Breast epithelium (tissue), 3 donors: ENCODE measurements around the gene PHF24.

Experiments
- CTCF ChIP-seq, 3 donors: fragments of 450-650 bp; IDR thresholded peaks; one replicate each; pipeline ENCODE4 v1.5.1; 2016 to 2017; ENCODE audit warnings: antibody characterized with exemption in 3 of 3, mild to moderate bottlenecking in 3 of 3, moderate library complexity in 3 of 3
- POLR2A ChIP-seq: fragments of 450-650 bp; IDR thresholded peaks from one replicate; pipeline ENCODE4 v1.6.1; 2016; ENCODE audit warnings: antibody characterized with exemption, mild to moderate bottlenecking, moderate library complexity
- POLR2AphosphoS5 ChIP-seq, 3 donors: sonication (generic); formaldehyde crosslinking; IDR thresholded peaks; one replicate each; pipeline ENCODE4 v1.6.1; 2017; ENCODE audit warnings: antibody characterized with exemption in 3 of 3

- TF ChIP-seq POLR2A (no peak), POLR2AphosphoS5 (IDR thresholded peaks at IDR 0.05) (no peak), CTCF (IDR thresholded peaks at IDR 0.05) (peak in 1 of 3 donors; percentile 18)
Measured at GRCh38 chr9:34929506-34930102, 28.5 kb upstream of the PHF24 start.
